ENCODE results near the gene OOSP4A. TPM values are rescaled to one million over a fixed set of nuclear protein-coding genes. Genes with fewer than 3 reads are reported as not detected.

The OOSP4A gene
- total RNA-seq, 1 experiment from 2014 or later: not detected

- POLR2A ChIA-PET (ENCODE audit: unreplicated experiment): no interaction called here
- Histone ChIP-seq H3K4me2 (ENCODE audit: low read length) (no peak overlapping the region), H3K9me2 (replicated peaks; ENCODE audit: low read length) (no peaks in the 10 kb centered on the region), H3K4me1 (ENCODE audit: insufficient read depth, low read length) (no peaks in the 10 kb centered on the region), H2AFZ (ENCODE audit: low read length) (no peak overlapping the region), H3K36me3 (ENCODE audit: low read depth, low read length) (no peaks in the 10 kb centered on the region), H3K79me2 (ENCODE audit: low read length) (no peaks in the 10 kb centered on the region), H3K27ac (ENCODE audit: low read length) (no peak overlapping the region), H4K20me1 (ENCODE audit: low read length) (no peaks in the 10 kb centered on the region), H3F3A (ENCODE audit: low read length, unreplicated experiment) (no peaks in the 10 kb centered on the region), H3K27me3 (ENCODE audit: low read length) (peaks cover 8% of the 10 kb centered on the region), H3K9me3 (ENCODE audit: low read length) (no peaks in the 10 kb centered on the region), H3K9ac (ENCODE audit: low read length) (no peak overlapping the region), H3K4me3 (ENCODE audit: low read length) (no peak overlapping the region)
- intact Hi-C loops (cut with micrococcal nuclease): no loop called here
- CTCF ChIA-PET: no interaction called here
- DNase-seq (no peak), ATAC-seq (no peak)
- BruUV-seq (replicated peaks): no TSS peak
- no peak for TF ChIP-seq EZH2 (IDR thresholded peaks at IDR 0.05; ENCODE audit: low read length, unreplicated experiment)
- no peak for TF ChIP-seq EZH2phosphoT487 (IDR thresholded peaks at IDR 0.05; ENCODE audit: borderline replicate concordance, low read length)
- no peak for TF ChIP-seq CTCF (conservative IDR thresholded peaks at IDR 0.05; ENCODE audit: low read depth, low read length)
These were observed 20.5 kb downstream of the OOSP4A start for GRCh38 chr11:59984368-59984767.

GRCh38 chr11:59990421-59990820 lies 26.6 kb downstream of the OOSP4A start:
- CTCF ChIA-PET: no interaction called here
- TF ChIP-seq EZH2 (IDR thresholded peaks at IDR 0.05; ENCODE audit: low read length, unreplicated experiment) (no peak), EZH2phosphoT487 (IDR thresholded peaks at IDR 0.05; ENCODE audit: borderline replicate concordance, low read length) (no peak), CTCF (conservative IDR thresholded peaks at IDR 0.05; ENCODE audit: low read depth, low read length) (no peak)
- no peak for ATAC-seq
- H3K27me3 ChIP-seq (ENCODE audit: low read length): no peaks in the 10 kb centered on the region
- H2AFZ ChIP-seq (ENCODE audit: low read length): no peak overlapping the region
- POLR2A ChIA-PET (ENCODE audit: unreplicated experiment): no interaction called here
- intact Hi-C loops (cut with micrococcal nuclease): no loop called here
- no peaks in the 10 kb centered on the region for H4K20me1 ChIP-seq (ENCODE audit: low read length)
- H3K79me2 ChIP-seq (ENCODE audit: low read length): no peaks in the 10 kb centered on the region
- no peaks in the 10 kb centered on the region for H3F3A ChIP-seq (ENCODE audit: low read length, unreplicated experiment)
- no TSS peak for BruUV-seq (replicated peaks)
- no peak for DNase-seq
- no peaks in the 10 kb centered on the region for H3K4me1 ChIP-seq (ENCODE audit: insufficient read depth, low read length)
- no peaks in the 10 kb centered on the region for H3K36me3 ChIP-seq (ENCODE audit: low read depth, low read length)
- H3K9ac ChIP-seq (ENCODE audit: low read length): no peak overlapping the region
- no peaks in the 10 kb centered on the region for H3K9me2 ChIP-seq (replicated peaks; ENCODE audit: low read length)
- no peak overlapping the region for H3K4me3 ChIP-seq (ENCODE audit: low read length)
- H3K9me3 ChIP-seq (ENCODE audit: low read length): no peaks in the 10 kb centered on the region
- no peak overlapping the region for H3K4me2 ChIP-seq (ENCODE audit: low read length)
- H3K27ac ChIP-seq (ENCODE audit: low read length): no peak overlapping the region

- ATAC-seq (no peak), DNase-seq (no peak)
- Histone ChIP-seq H3K4me2 (ENCODE audit: low read length) (no peak overlapping the region), H3K9me2 (replicated peaks; ENCODE audit: low read length) (no peaks in the 10 kb centered on the region), H3K27me3 (ENCODE audit: low read length) (no peaks in the 10 kb centered on the region), H3K9me3 (ENCODE audit: low read length) (no peaks in the 10 kb centered on the region), H3K9ac (ENCODE audit: low read length) (no peak overlapping the region), H2AFZ (ENCODE audit: low read length) (no peak overlapping the region), H3K27ac (ENCODE audit: low read length) (no peak overlapping the region), H3K4me3 (ENCODE audit: low read length) (no peak overlapping the region), H3K36me3 (ENCODE audit: low read depth, low read length) (no peaks in the 10 kb centered on the region), H3K4me1 (ENCODE audit: insufficient read depth, low read length) (peaks cover 4% of the 10 kb centered on the region), H3F3A (ENCODE audit: low read length, unreplicated experiment) (no peaks in the 10 kb centered on the region), H4K20me1 (ENCODE audit: low read length) (no peaks in the 10 kb centered on the region), H3K79me2 (ENCODE audit: low read length) (no peaks in the 10 kb centered on the region)
- TF ChIP-seq EZH2phosphoT487 (IDR thresholded peaks at IDR 0.05; ENCODE audit: borderline replicate concordance, low read length) (no peak), EZH2 (IDR thresholded peaks at IDR 0.05; ENCODE audit: low read length, unreplicated experiment) (no peak), CTCF (conservative IDR thresholded peaks at IDR 0.05; ENCODE audit: low read depth, low read length) (no peak)
- ChIA-PET POLR2A (ENCODE audit: unreplicated experiment) (no interaction called here), CTCF (no interaction called here)
- intact Hi-C loops (cut with micrococcal nuclease): no loop called here
- BruUV-seq (replicated peaks): no TSS peak
These were observed 28.6 kb downstream of the OOSP4A start for GRCh38 chr11:59992425-59992824.

Data from PC-3 (cell line).